Naive thymus-derived CD4-positive, alpha-beta T cell (primary cell): Measurements from ENCODE around the gene AHNAK. TPM values are rescaled to one million over a fixed set of nuclear protein-coding genes. Genes with fewer than 3 reads are reported as not detected.

Experiments used
- ATAC-seq: fragments of 150-1000 bp; cut with Tn5 transposase; 2 replicates; pipeline ENCODE4 v1.10.0; 2021; ENCODE audit warnings: mild to moderate bottlenecking, moderate library complexity
- CTCF ChIA-PET: fragments of 350-600 bp; sonication (Branson Sonifier 250); formaldehyde crosslinking; loops from one replicate; lab custom pipeline; 2021; ENCODE audit warnings: antibody characterized with exemption; lab: Charles Lee
- POLR2A ChIA-PET: fragments of 350-600 bp; sonication (Branson Sonifier 250); formaldehyde crosslinking; loops from one replicate; lab custom pipeline; 2021; ENCODE audit warnings: antibody characterized with exemption, inconsistent platforms; lab: Charles Lee
- DNase-seq, 9 donors: peaks; one replicate each; pipeline versions ENCODE4 v3.0.0 to v3.0.0-alpha.2; 2020 to 2022; ENCODE audit warnings: mixed read lengths in 1 of 9
- H3K27ac ChIP-seq: one replicate; pipeline ENCODE4 v1.7.0; 2013; ENCODE audit warnings: mild to moderate bottlenecking, low read depth, low read length, moderate library complexity
- H3K27me3 ChIP-seq, 2 donors: one replicate each; pipeline ENCODE4 v1.7.0; 2013; ENCODE audit warnings: low read length in 2 of 2, mild to moderate bottlenecking in 2 of 2, moderate library complexity in 2 of 2; ENCODE audit not compliant: control insufficient read depth in 2 of 2, insufficient read depth in 2 of 2
- H3K36me3 ChIP-seq, 3 experiments: 1 replicate in 2 of 3; 2 replicates in 1 of 3; pipeline ENCODE4 v1.7.0; 2013; ENCODE audit warnings: low read length in 3 of 3, mild to moderate bottlenecking in 3 of 3, moderate library complexity in 1 of 3; ENCODE audit not compliant: insufficient read depth in 3 of 3, control insufficient read depth in 2 of 3
- H3K4me1 ChIP-seq, 2 donors: one replicate each; pipeline ENCODE4 v1.7.0; 2013; ENCODE audit warnings: low read length in 2 of 2, mild to moderate bottlenecking in 2 of 2, moderate library complexity in 1 of 2; ENCODE audit not compliant: control insufficient read depth in 2 of 2, insufficient read depth in 2 of 2
- H3K4me3 ChIP-seq: 2 replicates; pipeline ENCODE4 v1.7.0; 2013; ENCODE audit warnings: mild to moderate bottlenecking, low read length
- H3K9me3 ChIP-seq, 3 experiments: 1 replicate in 2 of 3; 2 replicates in 1 of 3; pipeline ENCODE4 v1.7.0; 2013; ENCODE audit warnings: low read length in 3 of 3; ENCODE audit not compliant: control insufficient read depth in 2 of 3
- H3K27ac Mint-ChIP-seq, 9 donors: one replicate each; pipeline ENCODE4 v1.8.0; 2020 to 2022; ENCODE audit warnings: mixed read lengths in 9 of 9, mild to moderate bottlenecking in 8 of 9, moderate library complexity in 5 of 9, inconsistent platforms in 2 of 9
- H3K27me3 Mint-ChIP-seq, 5 donors: one replicate each; pipeline ENCODE4 v1.8.0; 2021 to 2022; ENCODE audit warnings: mixed read lengths in 5 of 5, mild to moderate bottlenecking in 1 of 5
- H3K36me3 Mint-ChIP-seq, 5 donors: one replicate each; pipeline ENCODE4 v1.8.0; 2020 to 2022; ENCODE audit warnings: mixed read lengths in 5 of 5, mild to moderate bottlenecking in 3 of 5, inconsistent platforms in 1 of 5
- H3K4me1 Mint-ChIP-seq, 7 donors: one replicate each; pipeline ENCODE4 v1.8.0; 2020 to 2022; ENCODE audit warnings: mixed read lengths in 7 of 7, mild to moderate bottlenecking in 3 of 7, inconsistent platforms in 1 of 7
- H3K4me3 Mint-ChIP-seq, 10 donors: one replicate each; pipeline ENCODE4 v1.8.0; 2020 to 2022; ENCODE audit warnings: mild to moderate bottlenecking in 10 of 10, mixed read lengths in 10 of 10, moderate library complexity in 6 of 10, inconsistent platforms in 2 of 10
- H3K9me3 Mint-ChIP-seq, 11 donors: one replicate each; pipeline ENCODE4 v1.8.0; 2020 to 2022; ENCODE audit warnings: mixed read lengths in 11 of 11, mild to moderate bottlenecking in 4 of 11, inconsistent platforms in 1 of 11, moderate library complexity in 1 of 11
- intact Hi-C, 2 donors: fragments of 100-400 bp; cut with micrococcal nuclease; formaldehyde crosslinking; loops; one replicate each; pipeline ENCODE4 v1.15.1; 2023
- polyA plus RNA-seq, 2 donors: library from polyadenylated mRNA; unstranded; fragments of 300-500 nt; fragmentation: Illumina TruSeq; gene quantifications; one replicate each; pipeline ENCODE4 v1.2.3, GENCODE V29; 2021
- total RNA-seq, 6 experiments: library from RNA in 5 of 6; stranded (reverse) in 5 of 6; gene quantifications; 1 replicate in 5 of 6; 2 replicates in 1 of 6; pipeline ENCODE4 v1.2.3 and lab custom pipeline; 2021 to 2026

Gene AHNAK, protein sequence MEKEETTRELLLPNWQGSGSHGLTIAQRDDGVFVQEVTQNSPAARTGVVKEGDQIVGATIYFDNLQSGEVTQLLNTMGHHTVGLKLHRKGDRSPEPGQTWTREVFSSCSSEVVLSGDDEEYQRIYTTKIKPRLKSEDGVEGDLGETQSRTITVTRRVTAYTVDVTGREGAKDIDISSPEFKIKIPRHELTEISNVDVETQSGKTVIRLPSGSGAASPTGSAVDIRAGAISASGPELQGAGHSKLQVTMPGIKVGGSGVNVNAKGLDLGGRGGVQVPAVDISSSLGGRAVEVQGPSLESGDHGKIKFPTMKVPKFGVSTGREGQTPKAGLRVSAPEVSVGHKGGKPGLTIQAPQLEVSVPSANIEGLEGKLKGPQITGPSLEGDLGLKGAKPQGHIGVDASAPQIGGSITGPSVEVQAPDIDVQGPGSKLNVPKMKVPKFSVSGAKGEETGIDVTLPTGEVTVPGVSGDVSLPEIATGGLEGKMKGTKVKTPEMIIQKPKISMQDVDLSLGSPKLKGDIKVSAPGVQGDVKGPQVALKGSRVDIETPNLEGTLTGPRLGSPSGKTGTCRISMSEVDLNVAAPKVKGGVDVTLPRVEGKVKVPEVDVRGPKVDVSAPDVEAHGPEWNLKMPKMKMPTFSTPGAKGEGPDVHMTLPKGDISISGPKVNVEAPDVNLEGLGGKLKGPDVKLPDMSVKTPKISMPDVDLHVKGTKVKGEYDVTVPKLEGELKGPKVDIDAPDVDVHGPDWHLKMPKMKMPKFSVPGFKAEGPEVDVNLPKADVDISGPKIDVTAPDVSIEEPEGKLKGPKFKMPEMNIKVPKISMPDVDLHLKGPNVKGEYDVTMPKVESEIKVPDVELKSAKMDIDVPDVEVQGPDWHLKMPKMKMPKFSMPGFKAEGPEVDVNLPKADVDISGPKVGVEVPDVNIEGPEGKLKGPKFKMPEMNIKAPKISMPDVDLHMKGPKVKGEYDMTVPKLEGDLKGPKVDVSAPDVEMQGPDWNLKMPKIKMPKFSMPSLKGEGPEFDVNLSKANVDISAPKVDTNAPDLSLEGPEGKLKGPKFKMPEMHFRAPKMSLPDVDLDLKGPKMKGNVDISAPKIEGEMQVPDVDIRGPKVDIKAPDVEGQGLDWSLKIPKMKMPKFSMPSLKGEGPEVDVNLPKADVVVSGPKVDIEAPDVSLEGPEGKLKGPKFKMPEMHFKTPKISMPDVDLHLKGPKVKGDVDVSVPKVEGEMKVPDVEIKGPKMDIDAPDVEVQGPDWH (N-terminal part only)
- total RNA-seq (100 to 1,000 TPM; 174 to 622 (median 243) TPM), polyA plus RNA-seq (1 to 10 TPM; 6.7 to 7.7 TPM), total RNA-seq (lab: John Stamatoyannopoulos, UW) (2,848 reads per million, percentile 100 among the genes with 10 or more reads in this experiment)

DNA sequence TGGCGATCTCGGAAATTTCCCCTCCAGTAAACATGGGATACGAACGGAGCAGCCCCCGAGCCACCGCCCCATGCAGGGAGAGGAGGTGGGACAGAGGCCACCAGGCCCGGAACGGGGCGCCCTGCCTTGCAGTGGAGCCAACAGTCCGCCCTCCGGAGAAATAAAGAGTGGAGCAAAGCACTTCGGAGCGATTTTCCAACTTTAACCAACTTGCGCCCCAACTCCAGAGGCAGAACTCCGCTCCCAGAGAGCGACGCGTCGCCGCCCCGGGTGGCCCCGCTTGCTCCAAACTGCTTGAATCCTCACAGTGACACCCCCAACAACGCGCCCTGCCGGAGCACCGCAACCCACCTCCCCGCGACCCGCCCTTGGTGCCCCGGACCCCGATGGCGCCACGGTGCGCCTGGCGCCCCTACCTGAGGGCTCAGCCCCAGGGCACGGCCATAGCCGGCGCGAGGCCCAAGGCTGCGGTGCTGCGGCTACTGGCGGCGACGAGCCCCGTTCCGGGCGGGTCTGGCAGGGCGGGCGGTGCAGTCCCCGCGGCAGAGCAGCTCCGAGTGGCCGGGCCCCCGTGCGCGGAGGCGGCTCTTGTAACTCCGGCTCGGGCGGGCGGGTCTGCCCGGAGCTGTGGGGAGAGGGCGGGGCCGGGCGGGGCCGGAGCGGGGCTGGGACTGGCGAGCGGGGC, at the start of gene AHNAK:
Gene AHNAK, minus strand, starts transcription at position 563 of the 685 bp plus-strand sequence. CDS start 10,708 bp downstream, outside the sequence.
- H3K36me3 ChIP-seq, result peaks cover 0 to 9% (median 0%) of the 10 kb centered on the region in 3 experiments
- intact Hi-C loops, result loop anchor here (1.0 to 5.0 kb wide), 4 partner anchors 9 to 579 kb away; partner anchors contain the start of gene FTH1 (in 1 of the 2)
- H3K4me1 Mint-ChIP-seq, result peaks cover 36 to 78% (median 66%) of the 10 kb centered on the region in 7 donors
- H3K9me3 ChIP-seq, result no peaks in the 10 kb centered on the region
- peaks cover 34 to 36% of the 10 kb centered on the region in 2 donors for H3K4me1 ChIP-seq
- no peaks in the 10 kb centered on the region for H3K9me3 Mint-ChIP-seq
- no peaks in the 10 kb centered on the region for H3K27me3 ChIP-seq
- ATAC-seq (peak; percentile 61), DNase-seq (peak in 8 of 9 donors; percentile 37 to 87 (median 50))
- H3K27ac Mint-ChIP-seq, result peak within 1 kb of the TSS; percentile 51 to 98 (median 93)
- peak within 1 kb of the TSS; percentile 84 for H3K27ac ChIP-seq
- POLR2A ChIA-PET, result interaction anchor here (0.5 to 6.3 kb wide), 6 partner anchors 7 to 276 kb away, joined by 3 to 72 read pairs (median 5); partner anchors contain the start of genes C11orf98 and CSKMT
- H3K4me3 Mint-ChIP-seq, result peak within 1 kb of the TSS; percentile 88 to 100 (median 94)
- H3K27me3 Mint-ChIP-seq, result peaks cover 0 to 13% (median 0%) of the 10 kb centered on the region in 5 donors
- peaks cover 0 to 7% (median 0%) of the 10 kb centered on the region in 5 donors for H3K36me3 Mint-ChIP-seq
- H3K4me3 ChIP-seq, result peak within 1 kb of the TSS; percentile 87
- CTCF ChIA-PET, result interaction anchor here (1.1 to 2.8 kb wide), 2 partner anchors 11 to 14 kb away, joined by 4 to 12 read pairs; no protein-coding TSS in a partner anchor

DNA sequence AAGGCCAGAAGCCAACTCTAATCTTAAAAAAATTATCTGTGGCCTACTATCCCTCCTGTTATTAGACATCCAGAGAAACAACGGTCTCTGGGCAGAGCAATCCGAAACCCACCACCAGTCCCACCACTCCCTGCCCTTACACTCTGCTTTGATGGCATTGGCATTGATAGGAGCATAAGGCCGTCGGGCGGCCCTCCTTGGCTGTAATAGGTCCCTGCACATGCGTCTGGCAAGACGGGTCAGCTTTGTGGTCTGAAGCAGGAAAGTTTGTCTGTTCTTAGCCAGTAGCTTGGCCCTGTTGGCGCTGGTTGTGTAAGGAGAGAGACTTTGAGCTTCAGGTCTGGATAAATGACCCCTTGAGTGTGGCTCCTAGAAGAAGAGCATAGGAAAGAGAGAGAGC, 48.5 kb upstream of the AHNAK start:
- H3K27ac Mint-ChIP-seq, result peak overlapping the region in 8 of 9 donors; percentile 4 to 99 (median 64)
- Histone ChIP-seq H3K27me3 (no peaks in the 10 kb centered on the region), H3K27ac (no peak overlapping the region), H3K4me3 (no peak overlapping the region), H3K9me3 (no peaks in the 10 kb centered on the region), H3K36me3 (peaks cover 12 to 56% (median 39%) of the 10 kb centered on the region in 3 experiments), H3K4me1 (peaks cover 34 to 43% of the 10 kb centered on the region in 2 donors)
- peaks cover 16 to 58% (median 50%) of the 10 kb centered on the region in 5 donors for H3K36me3 Mint-ChIP-seq
- peaks cover 0 to 5% (median 0%) of the 10 kb centered on the region in 11 donors for H3K9me3 Mint-ChIP-seq
- POLR2A ChIA-PET, result interaction anchor here (0.8 to 15.2 kb wide), 11 partner anchors 13 to 261 kb away, joined by 3 to 269 read pairs (median 4); partner anchors contain the start of genes B3GAT3, BSCL2, C11orf98 and CSKMT
- CTCF ChIA-PET, result interaction anchor here (0.7 to 1.5 kb wide), 6 partner anchors 15 to 85 kb away, joined by 3 to 4 read pairs (median 3); no protein-coding TSS in a partner anchor
- H3K4me3 Mint-ChIP-seq, result no peak overlapping the region
- DNase-seq, result no peak
- ATAC-seq, result no peak
- intact Hi-C loops, result no loop called here
- peaks cover 48 to 84% (median 73%) of the 10 kb centered on the region in 7 donors for H3K4me1 Mint-ChIP-seq
- peaks cover 0 to 4% (median 0%) of the 10 kb centered on the region in 5 donors for H3K27me3 Mint-ChIP-seq

DNA sequence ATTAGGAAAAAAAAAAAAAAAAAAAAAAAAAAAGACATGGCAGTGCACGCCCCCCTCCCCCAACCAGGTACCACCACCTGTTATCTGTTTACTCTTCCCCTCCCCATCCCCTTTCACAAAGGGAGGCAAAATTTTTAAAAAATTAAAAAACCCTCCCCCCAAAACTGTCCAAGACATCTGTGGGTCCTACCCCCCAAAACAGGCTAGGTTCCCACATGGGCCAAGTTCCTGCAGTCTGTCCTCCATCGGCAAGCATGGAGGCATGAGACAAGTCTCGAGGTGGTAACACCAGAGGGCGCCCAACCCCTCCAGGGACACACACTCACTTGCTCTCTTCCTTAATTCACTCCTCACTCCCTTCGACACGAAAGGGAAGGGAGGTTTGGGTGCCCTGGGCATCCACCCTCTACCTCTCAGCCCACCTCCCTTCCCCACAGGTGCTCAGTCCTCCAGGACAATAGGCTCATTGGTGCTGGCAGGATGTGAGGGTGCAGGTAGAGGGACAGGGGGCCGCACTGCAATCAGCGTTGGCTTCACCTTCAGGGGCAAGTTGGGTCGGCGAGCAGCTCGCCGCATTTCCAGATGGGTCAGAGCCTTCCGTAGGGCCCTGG, 46.9 kb upstream of the AHNAK start:
- intact Hi-C loops, result loop anchor here (1.0 to 5.0 kb wide), 6 partner anchors 19 to 269 kb away; partner anchors contain the start of genes EML3 (in 1 of the 2), GANAB (in 1 of the 2), HNRNPUL2 (in 1 of the 2) and STX5 (in 1 of the 2)
- ATAC-seq (peak; percentile 22), DNase-seq (peak; percentile 56 to 76 (median 73))
- CTCF ChIA-PET, result interaction anchor here (0.8 to 3.7 kb wide), 13 partner anchors 8 to 288 kb away, joined by 3 to 31 read pairs (median 6); partner anchors contain the start of genes C11orf98, CSKMT, EEF1G and EML3
- Histone ChIP-seq H3K27me3 (no peaks in the 10 kb centered on the region), H3K4me3 (no peak overlapping the region), H3K4me1 (peaks cover 21 to 47% of the 10 kb centered on the region in 2 donors), H3K27ac (peak overlapping the region; percentile 86), H3K9me3 (no peaks in the 10 kb centered on the region), H3K36me3 (peaks cover 12 to 57% (median 39%) of the 10 kb centered on the region in 3 experiments)
- H3K4me3 Mint-ChIP-seq, result peak overlapping the region; percentile 63 to 100 (median 81)
- peak overlapping the region; percentile 87 to 99 (median 97) for H3K27ac Mint-ChIP-seq
- H3K27me3 Mint-ChIP-seq, result peaks cover 0 to 4% (median 0%) of the 10 kb centered on the region in 5 donors
- H3K9me3 Mint-ChIP-seq, result peaks cover 0 to 4% (median 0%) of the 10 kb centered on the region in 11 donors
- H3K4me1 Mint-ChIP-seq, result peaks cover 35 to 81% (median 68%) of the 10 kb centered on the region in 7 donors
- peaks cover 10 to 42% (median 34%) of the 10 kb centered on the region in 5 donors for H3K36me3 Mint-ChIP-seq
- POLR2A ChIA-PET, result interaction anchor here (0.9 to 15.2 kb wide), 27 partner anchors 7 to 288 kb away, joined by 3 to 269 read pairs (median 26); partner anchors contain the start of genes B3GAT3, BSCL2, C11orf98 and CSKMT

DNA sequence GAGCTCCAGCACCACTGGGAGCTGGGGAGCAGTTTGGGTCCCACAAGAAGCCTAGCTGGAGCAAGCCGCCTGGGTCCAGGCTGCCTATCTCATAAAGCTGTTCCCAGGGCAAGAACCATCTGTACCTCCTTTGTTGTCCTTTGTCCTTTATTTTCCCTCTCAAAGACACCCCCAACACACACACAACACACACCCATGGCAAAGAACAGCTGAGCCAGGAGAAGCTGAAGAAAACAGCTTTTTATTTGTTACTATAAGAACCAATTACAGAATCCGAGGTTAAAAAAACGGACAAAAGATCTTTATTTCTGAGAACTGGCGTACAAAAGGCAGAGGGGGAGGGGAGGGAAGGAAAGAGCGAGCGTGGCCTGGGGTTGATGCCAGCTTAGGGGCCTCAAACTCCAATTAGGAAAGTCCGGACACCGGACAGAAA, 46.4 kb upstream of the AHNAK start:
- H3K27me3 Mint-ChIP-seq, result peaks cover 0 to 4% (median 0%) of the 10 kb centered on the region in 5 donors
- peak overlapping the region; percentile 69 for H3K4me3 ChIP-seq
- no peaks in the 10 kb centered on the region for H3K9me3 ChIP-seq
- CTCF ChIA-PET, result interaction anchor here (0.9 to 3.7 kb wide), 19 partner anchors 9 to 288 kb away, joined by 3 to 31 read pairs (median 6); partner anchors contain the start of genes B3GAT3, BSCL2, C11orf98 and CSKMT
- H3K27ac ChIP-seq, result peak overlapping the region; percentile 86
- H3K9me3 Mint-ChIP-seq, result peaks cover 0 to 4% (median 0%) of the 10 kb centered on the region in 11 donors
- peaks cover 7 to 57% (median 34%) of the 10 kb centered on the region in 3 experiments for H3K36me3 ChIP-seq
- DNase-seq, result no peak
- H3K4me1 ChIP-seq, result peaks cover 15 to 42% of the 10 kb centered on the region in 2 donors
- peaks cover 30 to 75% (median 63%) of the 10 kb centered on the region in 7 donors for H3K4me1 Mint-ChIP-seq
- intact Hi-C loops, result loop anchor here (1.0 to 5.0 kb wide), 6 partner anchors 19 to 269 kb away; partner anchors contain the start of genes EML3 (in 1 of the 2), GANAB (in 1 of the 2), HNRNPUL2 (in 1 of the 2) and STX5 (in 1 of the 2)
- peak overlapping the region; percentile 87 to 99 (median 95) for H3K27ac Mint-ChIP-seq
- no peaks in the 10 kb centered on the region for H3K27me3 ChIP-seq
- POLR2A ChIA-PET, result interaction anchor here (0.9 to 15.2 kb wide), 27 partner anchors 7 to 288 kb away, joined by 3 to 269 read pairs (median 26); partner anchors contain the start of genes B3GAT3, BSCL2, C11orf98 and CSKMT
- H3K36me3 Mint-ChIP-seq, result peaks cover 8 to 38% (median 28%) of the 10 kb centered on the region in 5 donors
- ATAC-seq, result no peak
- peak overlapping the region in 9 of 10 donors; percentile 5 to 100 (median 43) for H3K4me3 Mint-ChIP-seq
